H9 (cell line): ENCODE results near the gene ADAM23. TPM values are rescaled to one million over a fixed set of nuclear protein-coding genes. Genes with fewer than 3 reads are reported as not detected.

Experiments
- DNase-seq: peaks from one replicate; pipeline ENCODE4 v3.0.0-alpha.2; 2017
- H2AFZ ChIP-seq: one replicate; pipeline ENCODE4 v1.6.1; 2013; ENCODE audit warnings: mild to moderate bottlenecking, low read length, control low read depth, moderate library complexity
- H2AK5ac ChIP-seq: 2 replicates; pipeline ENCODE4 v1.6.1; 2013; ENCODE audit warnings: low read length, control low read depth, mixed read lengths; ENCODE audit not compliant: insufficient read length
- H2BK120ac ChIP-seq: one replicate; pipeline ENCODE4 v1.6.1; 2013; ENCODE audit warnings: low read depth, mild to moderate bottlenecking, low read length, control low read depth, inconsistent platforms; ENCODE audit not compliant: poor library complexity, severe bottlenecking
- H2BK12ac ChIP-seq: 2 replicates; pipeline ENCODE4 v1.6.1; 2013; ENCODE audit warnings: low read length, control low read depth, mixed read lengths, low read depth; ENCODE audit not compliant: insufficient read length
- H2BK15ac ChIP-seq: 2 replicates; pipeline ENCODE4 v1.6.1; 2013; ENCODE audit warnings: low read depth, low read length, control low read depth
- H2BK20ac ChIP-seq: one replicate; pipeline ENCODE4 v1.6.1; 2013; ENCODE audit warnings: low read depth, mild to moderate bottlenecking, low read length, control low read depth, inconsistent platforms; ENCODE audit not compliant: poor library complexity, severe bottlenecking
- H2BK5ac ChIP-seq: 2 replicates; pipeline ENCODE4 v1.6.1; 2013; ENCODE audit warnings: low read length, control low read depth, mixed read lengths; ENCODE audit not compliant: insufficient read length
- H3K14ac ChIP-seq: 2 replicates; pipeline ENCODE4 v1.6.1; 2013; ENCODE audit warnings: low read length, control low read depth; ENCODE audit not compliant: insufficient read depth
- H3K18ac ChIP-seq: 2 replicates; pipeline ENCODE4 v1.6.1; 2013; ENCODE audit warnings: low read depth, mild to moderate bottlenecking, mixed read lengths, low read length, control low read depth; ENCODE audit not compliant: insufficient read length
- H3K23ac ChIP-seq: 2 replicates; pipeline ENCODE4 v1.6.1; 2013; ENCODE audit warnings: low read length, control low read depth, mixed read lengths, low read depth; ENCODE audit not compliant: insufficient read length
- H3K23me2 ChIP-seq: 2 replicates; pipeline ENCODE4 v1.6.1; 2013; ENCODE audit warnings: low read depth, mild to moderate bottlenecking, mixed read lengths, low read length, control low read depth; ENCODE audit not compliant: insufficient read length, poor library complexity, severe bottlenecking
- H3K27ac ChIP-seq: 2 replicates; pipeline ENCODE4 v1.5.1; 2013; ENCODE audit warnings: low read length, control low read depth, mixed read lengths, low read depth; ENCODE audit not compliant: insufficient read length
- H3K27me3 ChIP-seq: 2 replicates; pipeline ENCODE4 v1.6.1; 2013; ENCODE audit warnings: low read length, control low read depth, inconsistent platforms; ENCODE audit not compliant: insufficient read depth
- H3K4ac ChIP-seq: 2 replicates; pipeline ENCODE4 v1.6.1; 2013; ENCODE audit warnings: low read depth, mild to moderate bottlenecking, control low read depth, inconsistent platforms, low read length, moderate library complexity
- H3K4me1 ChIP-seq: 2 replicates; pipeline ENCODE4 v1.6.1; 2013; ENCODE audit warnings: low read length, control low read depth, inconsistent platforms; ENCODE audit not compliant: insufficient read depth
- H3K4me2 ChIP-seq: 2 replicates; pipeline ENCODE4 v1.6.1; 2013; ENCODE audit warnings: low read length, control low read depth, mixed read lengths; ENCODE audit not compliant: insufficient read length, insufficient read depth
- H3K56ac ChIP-seq: 2 replicates; pipeline ENCODE4 v1.6.1; 2013; ENCODE audit warnings: low read depth, mild to moderate bottlenecking, mixed read lengths, low read length, control low read depth; ENCODE audit not compliant: insufficient read length
- H3K79me1 ChIP-seq: 2 replicates; pipeline ENCODE4 v1.6.1; 2013; ENCODE audit warnings: low read depth, mild to moderate bottlenecking, moderate library complexity, low read length, control low read depth, inconsistent platforms; ENCODE audit not compliant: insufficient read depth, poor library complexity, severe bottlenecking
- H3K79me2 ChIP-seq: 2 replicates; pipeline ENCODE4 v1.6.1; 2013; ENCODE audit warnings: low read length, control low read depth, inconsistent platforms; ENCODE audit not compliant: insufficient read depth
- H3K9ac ChIP-seq: 2 replicates; pipeline ENCODE4 v1.6.1; 2013; ENCODE audit warnings: low read length, control low read depth, mixed read lengths; ENCODE audit not compliant: insufficient read length; ENCODE audit errors: extremely low read depth
- H3K9me3 ChIP-seq: one replicate; pipeline ENCODE4 v1.6.1; 2013; ENCODE audit warnings: low read depth, low read length, inconsistent platforms; ENCODE audit not compliant: control insufficient read depth
- H3T11ph ChIP-seq: one replicate; pipeline ENCODE4 v1.6.1; 2013; ENCODE audit warnings: mild to moderate bottlenecking, low read length, control low read depth, inconsistent platforms
- H4K20me1 ChIP-seq: one replicate; pipeline ENCODE4 v1.6.1; 2013; ENCODE audit not compliant: control insufficient read depth, insufficient read length, insufficient read depth
- H4K5ac ChIP-seq: 2 replicates; pipeline ENCODE4 v1.6.1; 2013; ENCODE audit warnings: low read depth, mild to moderate bottlenecking, mixed read lengths, low read length, control low read depth; ENCODE audit not compliant: insufficient read length
- H4K8ac ChIP-seq: replicated peaks from 2 replicates; pipeline ENCODE4 v1.6.1; 2013; ENCODE audit warnings: low read length, control low read depth, mixed read lengths, low read depth; ENCODE audit not compliant: insufficient read length
- H4K91ac ChIP-seq: 2 replicates; pipeline ENCODE4 v1.6.1; 2013; ENCODE audit warnings: low read depth, mild to moderate bottlenecking, moderate library complexity, mixed read lengths, low read length, control low read depth; ENCODE audit not compliant: insufficient read length
- H3K27ac Mint-ChIP-seq, 3 experiments: 2 replicates in 2 of 3; 3 replicates in 1 of 3; pipeline ENCODE4 v1.8.0; 2020 to 2021; ENCODE audit warnings: mixed read lengths in 3 of 3, mild to moderate bottlenecking in 1 of 3, moderate library complexity in 1 of 3
- H3K27me3 Mint-ChIP-seq: 2 replicates; pipeline ENCODE4 v1.8.0; 2021; ENCODE audit warnings: low read depth, mild to moderate bottlenecking, moderate library complexity, mixed read lengths
- H3K36me3 Mint-ChIP-seq, 3 experiments: 2 replicates in 2 of 3; 3 replicates in 1 of 3; pipeline ENCODE4 v1.8.0; 2020 to 2021; ENCODE audit warnings: low read depth in 3 of 3, mixed read lengths in 3 of 3; ENCODE audit not compliant: insufficient read depth in 1 of 3
- H3K4me1 Mint-ChIP-seq, 2 experiments: 2 replicates each; pipeline ENCODE4 v1.8.0; 2020; ENCODE audit warnings: mixed read lengths in 2 of 2
- H3K4me3 Mint-ChIP-seq, 2 experiments: 2 replicates in 1 of 2; 3 replicates in 1 of 2; pipeline ENCODE4 v1.8.0; 2020 to 2021; ENCODE audit warnings: mild to moderate bottlenecking in 2 of 2, mixed read lengths in 2 of 2, moderate library complexity in 1 of 2
- H3K9me3 Mint-ChIP-seq, 2 experiments: 2 replicates in 1 of 2; 3 replicates in 1 of 2; pipeline ENCODE4 v1.8.0; 2020; ENCODE audit warnings: mild to moderate bottlenecking in 2 of 2, mixed read lengths in 2 of 2, moderate library complexity in 1 of 2
- WGBS: extraction: QIAGEN DNeasy Blood & Tissue Kit; methylation state at CpG from one replicate; pipeline ENCODE4 v1.1.7; 2013; ENCODE audit warnings: missing lambda C conversion rate, low lambda C conversion rate, mixed read lengths; ENCODE audit not compliant: insufficient read length; ENCODE audit errors: extremely low coverage; 5-methylcytosine and 5-hydroxymethylcytosine counted together
- total RNA-seq: library from RNA; stranded (reverse); gene quantifications from 2 replicates; pipeline ENCODE4 v1.2.1, GENCODE V29; 2021
- TF ChIP-seq, protein P1 (sequence below): fragments of 200-600 bp; sonication (generic); conservative IDR thresholded peaks from 3 replicates; pipeline ENCODE4 v1.8.0; 2021; ENCODE audit warnings: antibody characterized with exemption, mild to moderate bottlenecking

The ADAM23 gene
- total RNA-seq, 1 experiment from 2014 or later, result 21.4 TPM

DNA sequence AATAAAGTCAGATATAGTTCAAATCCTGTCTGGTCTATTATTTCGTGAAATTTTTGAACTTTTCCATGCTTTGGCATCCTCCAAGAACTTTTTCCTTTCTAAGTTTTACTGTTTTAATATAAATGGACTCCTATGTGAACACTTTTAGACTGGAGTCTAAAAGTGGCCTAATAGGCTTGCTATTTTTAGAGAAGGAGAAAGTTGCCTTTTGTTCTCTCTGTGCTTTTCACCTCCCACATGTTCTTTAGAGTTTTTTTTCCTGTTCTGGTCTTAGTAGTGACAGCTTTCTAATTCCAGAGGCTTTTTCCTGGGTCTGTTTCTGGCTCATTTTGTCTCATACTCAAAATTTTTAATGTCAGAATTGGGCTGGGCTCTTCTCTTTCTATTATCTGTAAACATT, 72.2 kb downstream of the ADAM23 start:
- no peaks in the 10 kb centered on the region for H3K9me3 Mint-ChIP-seq

More for the DNA sequence above, 72.2 kb downstream of the ADAM23 start:
- H3K4me1 ChIP-seq, result peaks cover 3% of the 10 kb centered on the region; the same call in 1 of the 2 replicates
- H4K91ac ChIP-seq, result no peak overlapping the region
- WGBS, result no CpG with 5 or more reads among the region's 1 CpG
- no peak overlapping the region for H3K4me2 ChIP-seq
- H4K5ac ChIP-seq, result no peak overlapping the region
- H3K27me3 ChIP-seq, result no peaks in the 10 kb centered on the region
- H3K56ac ChIP-seq, result no peak overlapping the region
- H3K9me3 ChIP-seq, result no peaks in the 10 kb centered on the region
- DNase-seq, result no peak
- H3K27ac Mint-ChIP-seq, result no peak overlapping the region
- no peaks in the 10 kb centered on the region for H4K20me1 ChIP-seq
- H2AK5ac ChIP-seq, result no peak overlapping the region
- no peaks in the 10 kb centered on the region for H3K79me1 ChIP-seq
- H2BK5ac ChIP-seq, result no peak overlapping the region
- H3K79me2 ChIP-seq, result no peaks in the 10 kb centered on the region
- H3K4ac ChIP-seq, result no peak overlapping the region
- no peak overlapping the region for H2BK12ac ChIP-seq
- H3K27ac ChIP-seq, result no peak overlapping the region
- peaks cover 14 to 15% of the 10 kb centered on the region in 2 experiments for H3K4me1 Mint-ChIP-seq
- no peak overlapping the region for H3K18ac ChIP-seq
- no peaks in the 10 kb centered on the region for H3K27me3 Mint-ChIP-seq
- no peak overlapping the region for H3T11ph ChIP-seq
- H3K4me3 Mint-ChIP-seq, result no peak overlapping the region
- H2BK20ac ChIP-seq, result no peak overlapping the region
- H4K8ac ChIP-seq, result no peak overlapping the region
- H2AFZ ChIP-seq, result no peak overlapping the region
- no peak overlapping the region for H2BK15ac ChIP-seq
- no peak overlapping the region for H3K14ac ChIP-seq
- TF ChIP-seq, protein P1, sequence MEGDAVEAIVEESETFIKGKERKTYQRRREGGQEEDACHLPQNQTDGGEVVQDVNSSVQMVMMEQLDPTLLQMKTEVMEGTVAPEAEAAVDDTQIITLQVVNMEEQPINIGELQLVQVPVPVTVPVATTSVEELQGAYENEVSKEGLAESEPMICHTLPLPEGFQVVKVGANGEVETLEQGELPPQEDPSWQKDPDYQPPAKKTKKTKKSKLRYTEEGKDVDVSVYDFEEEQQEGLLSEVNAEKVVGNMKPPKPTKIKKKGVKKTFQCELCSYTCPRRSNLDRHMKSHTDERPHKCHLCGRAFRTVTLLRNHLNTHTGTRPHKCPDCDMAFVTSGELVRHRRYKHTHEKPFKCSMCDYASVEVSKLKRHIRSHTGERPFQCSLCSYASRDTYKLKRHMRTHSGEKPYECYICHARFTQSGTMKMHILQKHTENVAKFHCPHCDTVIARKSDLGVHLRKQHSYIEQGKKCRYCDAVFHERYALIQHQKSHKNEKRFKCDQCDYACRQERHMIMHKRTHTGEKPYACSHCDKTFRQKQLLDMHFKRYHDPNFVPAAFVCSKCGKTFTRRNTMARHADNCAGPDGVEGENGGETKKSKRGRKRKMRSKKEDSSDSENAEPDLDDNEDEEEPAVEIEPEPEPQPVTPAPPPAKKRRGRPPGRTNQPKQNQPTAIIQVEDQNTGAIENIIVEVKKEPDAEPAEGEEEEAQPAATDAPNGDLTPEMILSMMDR, result no peak
- H2BK120ac ChIP-seq, result no peak overlapping the region
- H3K23ac ChIP-seq, result no peak overlapping the region
- peaks cover 0 to 2% (median 0%) of the 10 kb centered on the region in 3 experiments; a peak in 1 of 7 replicates for H3K36me3 Mint-ChIP-seq
- no peak overlapping the region for H3K9ac ChIP-seq
- H3K23me2 ChIP-seq, result no peaks in the 10 kb centered on the region
